ENCODE results near the gene MSI2. TPM values are rescaled to one million over a fixed set of nuclear protein-coding genes. Genes with fewer than 3 reads are reported as not detected.

MSI2 gene
- total and polyA plus RNA-seq, 2 experiments from 2014 or later: 4.3 to 17.9 TPM

GRCh38 chr17:57302690-57303465 is 46.6 kb downstream of the MSI2 start:
- no peak for DNase-seq
- Histone ChIP-seq H3K9ac (no peak overlapping the region), H3K36me3 (ENCODE audit: low read depth) (peaks cover 3% of the 10 kb centered on the region; the same call in 1 of the 2 replicates), H3K27me3 (replicated peaks; ENCODE audit: insufficient read depth) (no peaks in the 10 kb centered on the region), H3K79me2 (ENCODE audit: insufficient read depth) (no peaks in the 10 kb centered on the region), H3F3A (ENCODE audit: insufficient read depth) (no peaks in the 10 kb centered on the region), H2AFZ (no peak overlapping the region), H3K4me2 (ENCODE audit: unreplicated experiment) (no peak overlapping the region), H3K9me3 (ENCODE audit: low read depth) (no peaks in the 10 kb centered on the region), H4K20me1 (ENCODE audit: insufficient read depth) (no peaks in the 10 kb centered on the region), H3K4me3 (no peak overlapping the region), H3K4me1 (ENCODE audit: insufficient read depth) (no peaks in the 10 kb centered on the region), H3K27ac (no peak overlapping the region), H3K9me2 (ENCODE audit: insufficient read depth) (no peaks in the 10 kb centered on the region)
- TF ChIP-seq EZH2phosphoT487 (IDR thresholded peaks at IDR 0.05; ENCODE audit: insufficient read depth, low read depth) (no peak), EZH2 (IDR thresholded peaks at IDR 0.05; ENCODE audit: insufficient read depth, poor library complexity, severe bottlenecking) (no peak)
- 83 to 90% methylated on average over 10 of the region's 10 CpGs for WGBS, 2 experiments (ENCODE audit: low coverage in 1 of 2, low lambda C conversion rate in 2 of 2, missing lambda C conversion rate in 2 of 2)
- in situ Hi-C loops (cut with MboI): no loop called here

- Histone ChIP-seq H3K4me2 (ENCODE audit: unreplicated experiment) (no peak overlapping the region), H3K9ac (no peak overlapping the region), H3K36me3 (ENCODE audit: low read depth) (no peaks in the 10 kb centered on the region), H2AFZ (no peak overlapping the region), H3K79me2 (ENCODE audit: insufficient read depth) (no peaks in the 10 kb centered on the region), H3K4me3 (no peak overlapping the region), H3F3A (ENCODE audit: insufficient read depth) (no peaks in the 10 kb centered on the region), H3K4me1 (ENCODE audit: insufficient read depth) (no peaks in the 10 kb centered on the region), H3K27me3 (replicated peaks; ENCODE audit: insufficient read depth) (no peaks in the 10 kb centered on the region), H3K9me2 (ENCODE audit: insufficient read depth) (no peaks in the 10 kb centered on the region), H4K20me1 (ENCODE audit: insufficient read depth) (no peaks in the 10 kb centered on the region), H3K9me3 (ENCODE audit: low read depth) (no peaks in the 10 kb centered on the region), H3K27ac (no peak overlapping the region)
- TF ChIP-seq EZH2 (IDR thresholded peaks at IDR 0.05; ENCODE audit: insufficient read depth, poor library complexity, severe bottlenecking) (no peak), EZH2phosphoT487 (IDR thresholded peaks at IDR 0.05; ENCODE audit: insufficient read depth, low read depth) (no peak)
- WGBS, 2 experiments (ENCODE audit: low coverage in 1 of 2, low lambda C conversion rate in 2 of 2, missing lambda C conversion rate in 2 of 2): 90 to 91% methylated on average over 13 of the region's 13 CpGs
- DNase-seq: no peak
- in situ Hi-C loops (cut with MboI): no loop called here
Observed at GRCh38 chr17:57305144-57305728, 48.9 kb downstream of the MSI2 start.

- in situ Hi-C loops (cut with MboI): no loop called here
- Histone ChIP-seq H4K20me1 (ENCODE audit: insufficient read depth) (no peaks in the 10 kb centered on the region), H3F3A (ENCODE audit: insufficient read depth) (no peaks in the 10 kb centered on the region), H3K9ac (no peak overlapping the region), H3K27ac (no peak overlapping the region), H3K9me3 (ENCODE audit: low read depth) (no peaks in the 10 kb centered on the region), H2AFZ (no peak overlapping the region), H3K4me3 (no peak overlapping the region), H3K36me3 (ENCODE audit: low read depth) (no peaks in the 10 kb centered on the region), H3K4me1 (ENCODE audit: insufficient read depth) (no peaks in the 10 kb centered on the region), H3K79me2 (ENCODE audit: insufficient read depth) (no peaks in the 10 kb centered on the region), H3K4me2 (ENCODE audit: unreplicated experiment) (no peak overlapping the region), H3K27me3 (replicated peaks; ENCODE audit: insufficient read depth) (no peaks in the 10 kb centered on the region), H3K9me2 (ENCODE audit: insufficient read depth) (no peaks in the 10 kb centered on the region)
- 79 to 85% methylated on average over 5 of the region's 5 CpGs for WGBS, 2 experiments (ENCODE audit: low coverage in 1 of 2, low lambda C conversion rate in 2 of 2, missing lambda C conversion rate in 2 of 2)
- TF ChIP-seq EZH2phosphoT487 (IDR thresholded peaks at IDR 0.05; ENCODE audit: insufficient read depth, low read depth): no peak
- no peak for TF ChIP-seq EZH2 (IDR thresholded peaks at IDR 0.05; ENCODE audit: insufficient read depth, poor library complexity, severe bottlenecking)
- DNase-seq: peak; percentile 32
Observed at GRCh38 chr17:57305908-57306504, 49.7 kb downstream of the MSI2 start.

- no peaks in the 10 kb centered on the region for H3K4me1 ChIP-seq (ENCODE audit: insufficient read depth)
- in situ Hi-C loops (cut with MboI): no loop called here
- H3K9ac ChIP-seq: no peak overlapping the region
- no peak overlapping the region for H3K27ac ChIP-seq
- DNase-seq: no peak
- H3K4me3 ChIP-seq: no peak overlapping the region
- no peaks in the 10 kb centered on the region for H4K20me1 ChIP-seq (ENCODE audit: insufficient read depth)
- TF ChIP-seq EZH2 (IDR thresholded peaks at IDR 0.05; ENCODE audit: insufficient read depth, poor library complexity, severe bottlenecking) (no peak), EZH2phosphoT487 (IDR thresholded peaks at IDR 0.05; ENCODE audit: insufficient read depth, low read depth) (no peak)
- no peaks in the 10 kb centered on the region for H3K36me3 ChIP-seq (ENCODE audit: low read depth)
- H3K9me3 ChIP-seq (ENCODE audit: low read depth): no peaks in the 10 kb centered on the region
- no peaks in the 10 kb centered on the region for H3K27me3 ChIP-seq (replicated peaks; ENCODE audit: insufficient read depth)
- H2AFZ ChIP-seq: no peak overlapping the region
- no peaks in the 10 kb centered on the region for H3F3A ChIP-seq (ENCODE audit: insufficient read depth)
- H3K79me2 ChIP-seq (ENCODE audit: insufficient read depth): no peaks in the 10 kb centered on the region
- no peaks in the 10 kb centered on the region for H3K9me2 ChIP-seq (ENCODE audit: insufficient read depth)
- H3K4me2 ChIP-seq (ENCODE audit: unreplicated experiment): no peak overlapping the region
- 79 to 86% methylated on average over 5 of the region's 5 CpGs for WGBS, 2 experiments (ENCODE audit: low coverage in 1 of 2, low lambda C conversion rate in 2 of 2, missing lambda C conversion rate in 2 of 2)
Observed at GRCh38 chr17:57308543-57309186, 52.3 kb downstream of the MSI2 start.

Data from GM23248 (cell line).